GM19239 (cell line): Measurements from ENCODE around the gene MAF.

Experiments used
- DNase-seq: peaks from one replicate; pipeline ENCODE4 v3.0.0; 2011; ENCODE audit warnings: low spot score; ENCODE audit not compliant: insufficient read length
- FAIRE-seq: peaks from 2 replicates; lab custom pipeline; 2011; peaks lifted over from hg19 to GRCh38; lab: Jason Lieb, UNC

The MAF gene

GRCh38 chr16:79618041-79618691 is 17.6 kb upstream of the MAF start:
- FAIRE-seq: no peak

GRCh38 chr16:79613009-79613408 is 12.5 kb upstream of the MAF start:
- DNase-seq (no peak), FAIRE-seq (no peak)

More at GRCh38 chr16:79618041-79618691, 17.6 kb upstream of the MAF start:
- no peak for DNase-seq

- DNase-seq: no peak
- no peak for FAIRE-seq
These were observed 11.7 kb upstream of the MAF start for GRCh38 chr16:79612207-79612606.

- no peak for FAIRE-seq
- DNase-seq: no peak
These were observed 10.2 kb upstream of the MAF start for GRCh38 chr16:79610771-79611170.

- FAIRE-seq (no peak), DNase-seq (no peak)
These were observed 9.3 kb upstream of the MAF start for GRCh38 chr16:79609861-79610260.

- DNase-seq: no peak
- no peak for FAIRE-seq
These were observed 8.4 kb upstream of the MAF start for GRCh38 chr16:79608976-79609375.

- no peak for DNase-seq
- FAIRE-seq: no peak
These were observed 7.0 kb upstream of the MAF start for GRCh38 chr16:79607587-79607986.

- no peak for DNase-seq
- no peak for FAIRE-seq
These were observed 5.5 kb upstream of the MAF start for GRCh38 chr16:79605999-79606398.

GRCh38 chr16:79603055-79603454 is 2.5 kb upstream of the MAF start:
- FAIRE-seq: no peak
- no peak for DNase-seq

GRCh38 chr16:79602628-79603014 is 2.1 kb upstream of the MAF start:
- no peak for FAIRE-seq
- no peak for DNase-seq

GRCh38 chr16:79601931-79602627 is 1.5 kb upstream of the MAF start:
- FAIRE-seq (peak; percentile 90), DNase-seq (peak; percentile 65)

GRCh38 chr16:79601092-79601930 is 774 bp upstream of the MAF start:
- DNase-seq: no peak
- no peak for FAIRE-seq

GRCh38 chr16:79599837-79600637 is 500 bp downstream of the MAF start:
- DNase-seq: no peak
- no peak for FAIRE-seq

GRCh38 chr16:79599256-79599836 is 1.2 kb downstream of the MAF start:
- no peak for FAIRE-seq
- DNase-seq: no peak

- FAIRE-seq (no peak), DNase-seq (no peak)
These were observed 2.0 kb downstream of the MAF start for GRCh38 chr16:79598348-79599181.

GRCh38 chr16:79598063-79598347 is 2.5 kb downstream of the MAF start:
- DNase-seq (no peak), FAIRE-seq (no peak)

GRCh38 chr16:79597277-79598062 is 3.1 kb downstream of the MAF start:
- FAIRE-seq: no peak

GRCh38 chr16:79595931-79596450 is 4.5 kb downstream of the MAF start:
- FAIRE-seq (no peak), DNase-seq (no peak)

More at GRCh38 chr16:79597277-79598062, 3.1 kb downstream of the MAF start:
- DNase-seq: no peak
